NCI-H1694 treated with DMSO at 0.1 percent for 48 hours (cell line): ENCODE data around the gene CDK11A.
"Not testable (repeated sequence)": the region's sequence is repeated elsewhere in the genome, so short reads cannot be mapped to it uniquely, and the experiment has no call there.

Source experiments
- DNase-seq: peaks from one replicate; lab custom pipeline; 2025; lab: John Stamatoyannopoulos, UW

CDK11A gene

GRCh38 chr1:1662830-1663560 is 61.2 kb downstream of the CDK11A start:
- not testable (repeated sequence) for DNase-seq

GRCh38 chr1:1662392-1662791 is 61.8 kb downstream of the CDK11A start:
- not testable (repeated sequence) for DNase-seq

GRCh38 chr1:1658583-1659549 is 65.3 kb downstream of the CDK11A start, which contains the start of gene CDK11B:
Gene CDK11B, minus strand, starts transcription at chr1:1659004. Its CDS starts 1,519 bp downstream, at chr1:1657485.
- peak; percentile 82 for DNase-seq
